ENCODE data around the gene LGALS1.

LGALS1 gene

DNA sequence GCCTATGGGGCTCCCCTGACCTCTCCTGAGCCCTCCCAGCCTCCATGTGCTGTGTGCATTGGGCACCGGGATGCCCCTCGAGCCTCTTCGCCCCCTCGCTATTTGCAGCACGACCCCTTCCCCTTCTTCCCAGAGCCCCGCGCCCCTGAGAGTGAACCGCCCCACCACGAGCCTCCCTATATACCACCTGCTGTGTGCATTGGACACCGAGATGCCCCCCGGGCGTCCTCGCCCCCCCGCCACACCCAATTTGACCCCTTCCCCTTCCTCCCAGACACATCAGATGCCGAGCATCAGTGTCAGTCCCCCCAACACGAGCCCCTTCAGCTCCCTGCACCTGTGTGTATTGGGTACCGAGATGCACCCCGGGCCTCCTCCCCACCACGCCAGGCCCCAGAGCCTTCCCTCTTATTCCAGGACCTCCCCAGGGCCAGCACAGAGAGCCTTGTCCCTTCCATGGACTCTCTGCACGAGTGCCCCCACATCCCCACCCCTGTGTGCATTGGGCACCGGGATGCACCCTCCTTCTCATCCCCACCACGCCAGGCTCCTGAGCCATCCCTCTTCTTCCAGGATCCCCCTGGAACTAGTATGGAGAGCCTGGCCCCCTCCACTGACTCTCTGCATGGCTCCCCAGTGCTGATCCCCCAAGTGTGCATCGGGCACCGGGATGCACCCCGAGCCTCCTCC lies 50.3 kb downstream of the LGALS1 start:
- DNase-seq (ENCODE audit: low read depth) = no peak

DNA sequence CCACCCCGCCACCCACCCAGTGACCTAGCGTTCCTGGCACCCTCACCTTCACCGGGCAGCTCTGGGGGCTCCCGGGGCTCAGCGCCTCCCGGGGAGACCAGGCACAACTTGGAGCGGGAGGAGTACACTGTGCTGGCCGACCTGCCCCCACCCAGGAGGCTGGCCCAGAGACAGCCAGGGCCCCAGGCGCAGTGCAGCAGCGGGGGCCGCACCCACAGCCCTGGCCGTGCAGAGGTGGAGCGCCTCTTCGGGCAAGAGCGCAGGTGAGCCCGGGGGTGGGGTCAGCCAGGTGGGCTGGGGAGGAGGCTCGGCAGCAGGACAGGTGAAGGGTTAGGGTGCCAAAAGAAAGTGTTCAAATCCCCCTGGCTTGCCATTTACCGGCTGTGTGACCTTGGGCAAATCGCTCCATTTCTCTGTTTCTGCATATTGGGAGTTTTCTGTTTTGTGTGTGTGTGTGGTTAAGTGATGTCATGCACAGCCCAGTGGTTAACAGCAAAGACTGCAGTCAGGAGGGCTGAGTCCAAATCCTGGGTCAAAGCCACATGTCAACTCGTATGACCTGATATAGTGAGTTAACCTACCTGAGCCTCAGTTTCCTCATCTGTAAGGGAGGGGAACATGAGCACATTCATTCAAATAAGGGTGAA lies 50.9 kb downstream of the LGALS1 start:
- no peak for DNase-seq (ENCODE audit: low read depth)

DNA sequence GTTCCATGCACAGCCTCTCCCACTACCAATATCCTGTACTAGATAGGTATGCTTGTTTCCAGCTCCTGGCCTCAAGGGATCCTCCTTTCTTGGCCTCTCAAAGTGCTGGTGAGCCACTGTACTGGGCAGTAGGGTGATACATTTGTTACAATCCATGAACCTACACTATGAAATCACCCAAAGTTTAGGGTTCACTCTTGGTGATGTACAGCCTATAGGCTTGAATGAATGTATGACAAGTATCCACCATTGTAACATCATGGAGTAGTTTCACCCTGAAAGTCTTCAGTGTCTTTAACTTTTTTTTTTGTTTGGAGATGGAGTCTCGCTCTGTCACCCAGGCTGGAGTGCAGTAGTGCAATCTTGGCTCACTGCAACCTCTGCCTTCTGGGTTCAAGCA lies 53.2 kb downstream of the LGALS1 start:
- DNase-seq (ENCODE audit: low read depth) = no peak

All from stimulated activated CD8-positive, alpha-beta memory T cell treated with anti-CD3 and anti-CD28 coated beads, Interleukin-7, amount 100 ng/mL, for 24 hours (primary cell).